ENCODE measurements around the gene ATP11A.

The ATP11A gene

GRCh38 chr13:112905086-112905485 lies 215.2 kb downstream of the ATP11A start:
- DNase-seq = no peak
- ATAC-seq (ENCODE audit: insufficient read depth, low read depth) = no peak
- no peak overlapping the region for H3K9ac ChIP-seq (ENCODE audit: low read depth, low read length)
- H4K20me1 ChIP-seq (ENCODE audit: insufficient read depth, low read length) = 0 out of 2 replicates have a peak, but pooled peaks cover 3% of the 10 kb centered on the region
- H3K27ac ChIP-seq (ENCODE audit: low read length) = no peak overlapping the region
- peaks cover 2% of the 10 kb centered on the region for H3K9me3 ChIP-seq (ENCODE audit: insufficient read depth, low read length, severe bottlenecking)
- H3K79me2 ChIP-seq (ENCODE audit: insufficient read depth, low read length) = no peaks in the 10 kb centered on the region
- TF ChIP-seq EZH2 (IDR thresholded peaks at IDR 0.05; ENCODE audit: borderline replicate concordance, low read depth, low read length, severe bottlenecking) = no peak
- TF ChIP-seq, protein P1, sequence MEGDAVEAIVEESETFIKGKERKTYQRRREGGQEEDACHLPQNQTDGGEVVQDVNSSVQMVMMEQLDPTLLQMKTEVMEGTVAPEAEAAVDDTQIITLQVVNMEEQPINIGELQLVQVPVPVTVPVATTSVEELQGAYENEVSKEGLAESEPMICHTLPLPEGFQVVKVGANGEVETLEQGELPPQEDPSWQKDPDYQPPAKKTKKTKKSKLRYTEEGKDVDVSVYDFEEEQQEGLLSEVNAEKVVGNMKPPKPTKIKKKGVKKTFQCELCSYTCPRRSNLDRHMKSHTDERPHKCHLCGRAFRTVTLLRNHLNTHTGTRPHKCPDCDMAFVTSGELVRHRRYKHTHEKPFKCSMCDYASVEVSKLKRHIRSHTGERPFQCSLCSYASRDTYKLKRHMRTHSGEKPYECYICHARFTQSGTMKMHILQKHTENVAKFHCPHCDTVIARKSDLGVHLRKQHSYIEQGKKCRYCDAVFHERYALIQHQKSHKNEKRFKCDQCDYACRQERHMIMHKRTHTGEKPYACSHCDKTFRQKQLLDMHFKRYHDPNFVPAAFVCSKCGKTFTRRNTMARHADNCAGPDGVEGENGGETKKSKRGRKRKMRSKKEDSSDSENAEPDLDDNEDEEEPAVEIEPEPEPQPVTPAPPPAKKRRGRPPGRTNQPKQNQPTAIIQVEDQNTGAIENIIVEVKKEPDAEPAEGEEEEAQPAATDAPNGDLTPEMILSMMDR (IDR thresholded peaks at IDR 0.05; ENCODE audit: borderline replicate concordance, extremely low read depth, low read length, poor library complexity, severe bottlenecking) = no peak
- no peak overlapping the region for H2AFZ ChIP-seq (ENCODE audit: low read depth, low read length)
- no peaks in the 10 kb centered on the region for H3K36me3 ChIP-seq (ENCODE audit: insufficient read depth, low read length)
- no peak overlapping the region for H3K4me2 ChIP-seq (ENCODE audit: insufficient read depth, low read length)
- no peak overlapping the region for H3K4me3 ChIP-seq (ENCODE audit: low read depth in 1 of 2, low read length in 2 of 2)
- H3K4me1 ChIP-seq (ENCODE audit: insufficient read depth, low read length) = no peaks in the 10 kb centered on the region
- H3K27me3 ChIP-seq (ENCODE audit: insufficient read depth, low read length, poor library complexity) = peaks cover 5% of the 10 kb centered on the region

DNA sequence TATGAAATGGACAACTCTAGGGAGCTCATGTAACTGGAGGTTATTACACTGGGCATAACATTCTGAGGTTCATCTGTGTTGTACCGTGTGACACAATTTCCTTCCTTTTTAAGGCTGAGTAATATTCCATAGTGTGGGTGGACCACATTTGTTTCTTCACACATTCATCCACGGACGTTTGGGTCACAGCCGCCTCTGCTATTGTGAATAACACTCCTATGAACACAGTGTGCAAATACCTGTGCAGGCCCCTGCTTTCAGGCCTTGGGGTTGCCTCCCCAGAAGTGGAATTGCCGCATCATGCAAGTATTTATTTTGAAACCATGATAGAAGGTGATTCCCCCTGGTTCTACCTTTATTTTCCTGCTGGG lies 215.8 kb downstream of the ATP11A start:
- H3K9ac ChIP-seq (ENCODE audit: low read depth, low read length) = no peak overlapping the region
- no peak for TF ChIP-seq EZH2 (IDR thresholded peaks at IDR 0.05; ENCODE audit: borderline replicate concordance, low read depth, low read length, severe bottlenecking)
- TF ChIP-seq, protein P1 (IDR thresholded peaks at IDR 0.05; ENCODE audit: borderline replicate concordance, extremely low read depth, low read length, poor library complexity, severe bottlenecking) = no peak
- H4K20me1 ChIP-seq (ENCODE audit: insufficient read depth, low read length) = 0 out of 2 replicates have a peak, but pooled peaks cover 3% of the 10 kb centered on the region

DNA sequence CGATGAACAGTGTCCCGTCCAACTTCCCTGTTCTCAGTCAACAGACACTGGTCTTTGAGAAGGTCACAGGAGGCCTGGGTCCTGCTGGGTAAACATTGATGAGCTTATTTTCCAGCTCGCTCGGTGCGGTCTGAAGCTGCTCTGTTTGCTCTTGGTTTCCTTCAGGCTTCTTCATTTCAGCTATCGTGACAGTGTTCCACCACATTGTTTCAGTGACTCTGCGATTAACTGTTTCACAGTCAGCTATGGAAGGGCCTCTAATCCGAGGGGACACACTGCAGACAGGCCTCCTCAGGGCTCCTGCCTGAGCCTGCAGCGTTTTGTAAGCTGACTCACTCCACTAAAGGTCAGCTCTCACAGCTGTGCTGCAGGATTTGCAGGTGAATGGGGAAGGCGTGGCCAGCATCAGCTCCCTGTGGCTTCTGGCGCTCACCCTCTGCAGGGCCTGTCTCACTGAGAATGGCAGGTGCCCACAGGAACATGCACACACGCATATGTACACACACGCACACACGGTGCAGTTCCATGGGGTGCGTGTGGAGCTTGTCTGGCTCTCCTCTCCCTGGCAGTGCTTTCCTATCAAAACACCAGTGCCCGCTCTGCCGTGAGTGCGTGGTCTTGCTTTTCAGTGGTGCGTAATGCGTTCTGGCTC lies 216.3 kb downstream of the ATP11A start:
- no peak overlapping the region for H2AFZ ChIP-seq (ENCODE audit: low read depth, low read length)
- no peak overlapping the region for H3K4me3 ChIP-seq (ENCODE audit: low read depth in 1 of 2, low read length in 2 of 2)
- H3K27ac ChIP-seq (ENCODE audit: low read length) = no peak overlapping the region

More for the DNA sequence above, 215.8 kb downstream of the ATP11A start:
- Histone ChIP-seq H3K4me1 (ENCODE audit: insufficient read depth, low read length) (no peaks in the 10 kb centered on the region), H3K36me3 (ENCODE audit: insufficient read depth, low read length) (no peaks in the 10 kb centered on the region), H3K27ac (ENCODE audit: low read length) (no peak overlapping the region), H3K79me2 (ENCODE audit: insufficient read depth, low read length) (no peaks in the 10 kb centered on the region), H3K4me2 (ENCODE audit: insufficient read depth, low read length) (no peak overlapping the region), H3K4me3 (ENCODE audit: low read depth in 1 of 2, low read length in 2 of 2) (no peak overlapping the region), H3K27me3 (ENCODE audit: insufficient read depth, low read length, poor library complexity) (peaks cover 3% of the 10 kb centered on the region), H3K9me3 (ENCODE audit: insufficient read depth, low read length, severe bottlenecking) (peaks cover 2% of the 10 kb centered on the region), H2AFZ (ENCODE audit: low read depth, low read length) (no peak overlapping the region)
- DNase-seq = no peak
- ATAC-seq (ENCODE audit: insufficient read depth, low read depth) = no peak

More for the DNA sequence above, 216.3 kb downstream of the ATP11A start:
- DNase-seq (no peak), ATAC-seq (ENCODE audit: insufficient read depth, low read depth) (no peak)
- H3K79me2 ChIP-seq (ENCODE audit: insufficient read depth, low read length) = no peaks in the 10 kb centered on the region
- H3K27me3 ChIP-seq (ENCODE audit: insufficient read depth, low read length, poor library complexity) = peaks cover 2% of the 10 kb centered on the region
- 0 out of 2 replicates have a peak, but pooled peaks cover 3% of the 10 kb centered on the region for H4K20me1 ChIP-seq (ENCODE audit: insufficient read depth, low read length)
- no peaks in the 10 kb centered on the region for H3K4me1 ChIP-seq (ENCODE audit: insufficient read depth, low read length)
- no peak overlapping the region for H3K9ac ChIP-seq (ENCODE audit: low read depth, low read length)
- H3K9me3 ChIP-seq (ENCODE audit: insufficient read depth, low read length, severe bottlenecking) = peaks cover 2% of the 10 kb centered on the region
- TF ChIP-seq, protein P1 (IDR thresholded peaks at IDR 0.05; ENCODE audit: borderline replicate concordance, extremely low read depth, low read length, poor library complexity, severe bottlenecking) = no peak
- no peak for TF ChIP-seq EZH2 (IDR thresholded peaks at IDR 0.05; ENCODE audit: borderline replicate concordance, low read depth, low read length, severe bottlenecking)
- H3K36me3 ChIP-seq (ENCODE audit: insufficient read depth, low read length) = no peaks in the 10 kb centered on the region
- H3K4me2 ChIP-seq (ENCODE audit: insufficient read depth, low read length) = no peak overlapping the region

Data from DND-41 (cell line).